GM11168 (cell line): ENCODE measurements around the gene PDK2.

Source experiments
- in situ Hi-C: fragments of 300-500 bp; cut with MboI; formaldehyde crosslinking; loops from one replicate; pipeline ENCODE4 v1.12.0; 2022; ENCODE audit warnings: low sequenced_read_pairs; ENCODE audit not compliant: unreplicated experiment

Gene PDK2

GRCh38 chr17:50146230-50146926 is 51.2 kb downstream of the PDK2 start:
- in situ Hi-C loops, result no loop called here

GRCh38 chr17:50146927-50147665 is 51.9 kb downstream of the PDK2 start:
- in situ Hi-C loops, result no loop called here

GRCh38 chr17:50147841-50148225 is 52.7 kb downstream of the PDK2 start:
- in situ Hi-C loops, result no loop called here

GRCh38 chr17:50148226-50149090 is 53.3 kb downstream of the PDK2 start:
- in situ Hi-C loops, result no loop called here

GRCh38 chr17:50149091-50149416 is 53.9 kb downstream of the PDK2 start:
- in situ Hi-C loops, result no loop called here

GRCh38 chr17:50149417-50150353 is 54.5 kb downstream of the PDK2 start:
- in situ Hi-C loops, result no loop called here

- in situ Hi-C loops, result no loop called here
Observed at GRCh38 chr17:50150354-50151040, 55.3 kb downstream of the PDK2 start, which contains the start of gene PPP1R9B. Gene PPP1R9B, minus strand, starts transcription at chr17:50150677. Its CDS starts 164 bp downstream, at chr17:50150513.

- in situ Hi-C loops, result no loop called here
Observed at GRCh38 chr17:50151041-50151936, 56.1 kb downstream of the PDK2 start.

GRCh38 chr17:50151937-50152547 is 56.9 kb downstream of the PDK2 start:
- in situ Hi-C loops, result no loop called here

GRCh38 chr17:50152736-50153135 is 57.6 kb downstream of the PDK2 start:
- in situ Hi-C loops, result no loop called here

- in situ Hi-C loops, result no loop called here
Observed at GRCh38 chr17:50153650-50154575, 58.8 kb downstream of the PDK2 start.

- in situ Hi-C loops, result no loop called here
Observed at GRCh38 chr17:50154604-50155003, 59.5 kb downstream of the PDK2 start.

- in situ Hi-C loops, result no loop called here
Observed at GRCh38 chr17:50155115-50155819, 60.1 kb downstream of the PDK2 start.

- in situ Hi-C loops, result no loop called here
Observed at GRCh38 chr17:50157891-50158290, 62.7 kb downstream of the PDK2 start.

GRCh38 chr17:50161023-50161910 is 66.1 kb downstream of the PDK2 start:
- in situ Hi-C loops, result no loop called here
